HepG2 (cell line): ENCODE data around the gene CAMTA2. TPM values are rescaled to one million over a fixed set of nuclear protein-coding genes. Genes with fewer than 3 reads are reported as not detected.
A peak's percentile ranks its signal among the peaks of the same experiment; 100 is the strongest.

Experiments
- ATAC-seq: fragments of 200-7000 bp; cut with Tn5 transposase; 3 replicates; pipeline ENCODE4 v1.9.1; 2020; ENCODE audit warnings: mild to moderate bottlenecking, moderate library complexity
- BruUV-seq: library from RNA; stranded (reverse); fragments of 400-500 nt; replicated peaks from 2 replicates; lab custom pipeline; 2021; lab: Mats Ljungman, UMichigan
- CTCF ChIA-PET: fragments of 300-600 bp; formaldehyde crosslinking; extraction: SDS; loops from one replicate; lab custom pipeline; 2021; ENCODE audit warnings: low total read pairs, inconsistent platforms, low intra/inter-chr PET ratio; lab: Yijun Ruan, JAX
- POLR2A ChIA-PET: fragments of 350-600 bp; sonication (Branson Sonifier 250); formaldehyde crosslinking; loops from one replicate; lab custom pipeline; 2020; ENCODE audit warnings: antibody characterized with exemption, inconsistent platforms; lab: Yijun Ruan, JAX
- DNase-seq: peaks from one replicate; pipeline ENCODE4 v3.0.0-alpha.2; 2015; ENCODE audit warnings: low spot score
- FAIRE-seq: peaks from 3 replicates; lab custom pipeline; 2011; peaks lifted over from hg19 to GRCh38; lab: Jason Lieb, UNC
- H2AFZ ChIP-seq: one replicate; pipeline ENCODE4 v1.6.1; 2011; ENCODE audit warnings: low read length, inconsistent platforms
- H3K27ac ChIP-seq: fragments of 300-600 bp; 3 replicates; pipeline ENCODE4 v1.8.0; 2011; ENCODE audit warnings: mixed run types, mild to moderate bottlenecking, mixed read lengths, low read length, inconsistent platforms; ENCODE audit not compliant: insufficient read depth; ENCODE audit errors: extremely low read length
- H3K27me3 ChIP-seq, 2 experiments: fragments of 200-600 bp in 1 of 2; 2 replicates in 1 of 2; 3 replicates in 1 of 2; pipeline versions ENCODE4 v1.6.0 to v1.8.0; 2011; ENCODE audit warnings: low read length in 2 of 2, mild to moderate bottlenecking in 2 of 2, moderate library complexity in 2 of 2, inconsistent platforms in 1 of 2; ENCODE audit not compliant: insufficient read depth in 2 of 2, control insufficient read depth in 1 of 2
- H3K36me3 ChIP-seq, 2 experiments: fragments of 200-600 bp in 1 of 2; replicated peaks in 1 of 2; 2 replicates in 1 of 2; 3 replicates in 1 of 2; pipeline versions ENCODE4 v1.5.1 to v1.8.0; 2011; ENCODE audit warnings: low read length in 2 of 2, inconsistent platforms in 1 of 2; ENCODE audit not compliant: insufficient read depth in 2 of 2, control insufficient read depth in 1 of 2
- H3K4me1 ChIP-seq: 2 replicates; pipeline ENCODE4 v1.5.1; 2012; ENCODE audit warnings: low read length, inconsistent platforms; ENCODE audit not compliant: insufficient read depth
- H3K4me2 ChIP-seq: 2 replicates; pipeline ENCODE4 v1.6.0; 2011; ENCODE audit warnings: low read depth, low read length, inconsistent platforms
- H3K4me3 ChIP-seq, 3 experiments: fragments of 200-600 bp in 1 of 3; sonication (generic), shearing (Covaris generic) in 1 of 3; replicated peaks in 1 of 3; 2 replicates each; pipeline ENCODE4 v1.5.1; 2011 to 2016; ENCODE audit warnings: low read length in 3 of 3, inconsistent platforms in 2 of 3, low read depth in 2 of 3, mild to moderate bottlenecking in 2 of 3, control low read depth in 1 of 3, mixed read lengths in 1 of 3; ENCODE audit not compliant: insufficient read depth in 1 of 3
- H3K79me2 ChIP-seq: one replicate; pipeline ENCODE4 v1.6.1; 2011; ENCODE audit warnings: low read length, inconsistent platforms; ENCODE audit not compliant: insufficient read depth
- H3K9ac ChIP-seq: 2 replicates; pipeline ENCODE4 v1.6.0; 2011; ENCODE audit warnings: mild to moderate bottlenecking, low read depth, low read length, inconsistent platforms; ENCODE audit not compliant: insufficient read depth
- H3K9me3 ChIP-seq: 2 replicates; pipeline ENCODE4 v1.5.1; 2012; ENCODE audit warnings: mild to moderate bottlenecking, low read length
- H4K20me1 ChIP-seq: 2 replicates; pipeline ENCODE4 v1.6.0; 2011; ENCODE audit warnings: inconsistent platforms, mild to moderate bottlenecking, low read length, moderate library complexity; ENCODE audit not compliant: insufficient read depth
- U2AF2 ChIP-seq: fragments of 200-400 bp; formaldehyde crosslinking; IDR thresholded peaks from 2 replicates; pipeline ENCODE4 v1.6.1; 2017; ENCODE audit warnings: low read depth, mild to moderate bottlenecking, low read length
- ZFP36L1 ChIP-seq: sonication (generic); formaldehyde crosslinking; IDR thresholded peaks from 2 replicates; pipeline ENCODE4 v1.8.0; 2022; ENCODE audit warnings: mild to moderate bottlenecking, missing genetic modification reagents, moderate library complexity
- ZNF318 ChIP-seq: sonication (generic); formaldehyde crosslinking; IDR thresholded peaks from 2 replicates; pipeline ENCODE4 v1.4.0; 2020; ENCODE audit warnings: mild to moderate bottlenecking, missing genetic modification reagents
- ZNF556 ChIP-seq: sonication (generic); formaldehyde crosslinking; IDR thresholded peaks from 2 replicates; pipeline ENCODE4 v1.4.0; 2020; ENCODE audit warnings: mild to moderate bottlenecking, missing genetic modification reagents, borderline replicate concordance
- ZNF609 ChIP-seq: sonication (generic); formaldehyde crosslinking; IDR thresholded peaks from 2 replicates; pipeline ENCODE4 v1.4.0; 2020; ENCODE audit warnings: mild to moderate bottlenecking, missing genetic modification reagents, borderline replicate concordance
- WGBS: methylation state at CpG from one replicate; pipeline ENCODE4 v1.1.6; 2017; ENCODE audit warnings: low lambda C conversion rate; 5-methylcytosine and 5-hydroxymethylcytosine counted together
- in situ Hi-C: cut with HindIII; loops from 2 replicates; pipeline ENCODE4 v1.10.0; 2017; ENCODE audit warnings: low pct_unique_long_range_greater_than_20kb; ENCODE audit not compliant: extremely low pct_ligation_motif_present
- intact Hi-C: fragments of 100-400 bp; cut with micrococcal nuclease; formaldehyde crosslinking; loops from one replicate; pipeline ENCODE4 v1.10.0; 2022; ENCODE audit not compliant: unreplicated experiment
- polyA plus RNA-seq, 8 experiments: library from polyadenylated mRNA; depleted of rRNA in 3 of 8; stranded (reverse) in 7 of 8; unstranded in 1 of 8; fragments of >200 nt; fragmentation: Illumina TruSeq in 4 of 8; extraction: Trizol in 4 of 8; gene quantifications; 2 replicates each; pipeline versions ENCODE4 v1.2.1 to v1.2.3, GENCODE V29; 2011 to 2016; ENCODE audit warnings: low read depth in 4 of 8, missing spikeins in 1 of 8, mixed read lengths in 1 of 8; ENCODE audit not compliant: insufficient read depth in 1 of 8
- total RNA-seq, 5 experiments: library from RNA; depleted of rRNA; stranded (reverse); fragments of >200 nt; fragmentation: Illumina TruSeq; extraction: Trizol; gene quantifications; 2 replicates each; pipeline ENCODE4 v1.2.3, GENCODE V29; 2016; ENCODE audit warnings: low read depth in 1 of 5

Gene CAMTA2
- total and polyA plus RNA-seq, 2 of the 13 experiments (the other 11 are each of a cell fraction or from before 2014, with no cell fraction given): 4.1 to 7.1 TPM

- H3K36me3 ChIP-seq: peaks cover 0 to 13% of the 10 kb centered on the region in 2 experiments; a peak in 3 of 5 replicates
- peak overlapping the region; percentile 72 to 88 (median 77) for H3K4me3 ChIP-seq
- H3K4me1 ChIP-seq: peaks cover 31% of the 10 kb centered on the region
- in situ Hi-C loops (no loop called here), intact Hi-C loops (loop anchor here (5.0 to 10.0 kb wide), 2 partner anchors 61 to 254 kb away; partner anchors contain the start of gene ARRB2)
- 2% methylated on average over 22 of the region's 23 CpGs for WGBS
- peak overlapping the region; percentile 82 for H3K4me2 ChIP-seq
- ChIA-PET POLR2A (interaction anchor here (0.6 to 10.5 kb wide), 14 partner anchors 11 to 401 kb away, joined by 3 to 273 read pairs (median 22); partner anchors contain the start of genes CAMTA2, ENO3, INCA1 and KIF1C), CTCF (no interaction called here)
- no peaks in the 10 kb centered on the region for H4K20me1 ChIP-seq
- peaks cover 27% of the 10 kb centered on the region for H3K79me2 ChIP-seq
- H3K27me3 ChIP-seq: no peaks in the 10 kb centered on the region; a peak in 1 of 5 replicates
- ATAC-seq (no peak), FAIRE-seq (no peak), DNase-seq (no peak)
- TSS peak; percentile 55 for BruUV-seq
- H3K9me3 ChIP-seq: no peaks in the 10 kb centered on the region
- H3K27ac ChIP-seq: peak overlapping the region; percentile 92
- H2AFZ ChIP-seq: no peak overlapping the region
- peak overlapping the region; percentile 91 for H3K9ac ChIP-seq
- TF ChIP-seq ZNF556 (0 out of 2 replicates have a peak, but pooled peaks have one; percentile 8), ZNF318 (CRISPR knock-in tag) (no peak), ZFP36L1 (CRISPR knock-in tag) (no peak), ZNF609 (0 out of 2 replicates have a peak, but pooled peaks have one; percentile 53), U2AF2 (no peak)
Measured at GRCh38 chr17:4968486-4969046, 18.9 kb downstream of the CAMTA2 start.
